Kidney glomerular epithelial cell (primary cell): ENCODE data around the gene PEX7.
"Not testable (repeated sequence)": the region's sequence is repeated elsewhere in the genome, so short reads cannot be mapped to it uniquely, and the experiment has no call there.

Experiments used
- DNase-seq: peaks from one replicate; lab custom pipeline; 2025; lab: John Stamatoyannopoulos, UW

The PEX7 gene, protein sequence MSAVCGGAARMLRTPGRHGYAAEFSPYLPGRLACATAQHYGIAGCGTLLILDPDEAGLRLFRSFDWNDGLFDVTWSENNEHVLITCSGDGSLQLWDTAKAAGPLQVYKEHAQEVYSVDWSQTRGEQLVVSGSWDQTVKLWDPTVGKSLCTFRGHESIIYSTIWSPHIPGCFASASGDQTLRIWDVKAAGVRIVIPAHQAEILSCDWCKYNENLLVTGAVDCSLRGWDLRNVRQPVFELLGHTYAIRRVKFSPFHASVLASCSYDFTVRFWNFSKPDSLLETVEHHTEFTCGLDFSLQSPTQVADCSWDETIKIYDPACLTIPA

DNA sequence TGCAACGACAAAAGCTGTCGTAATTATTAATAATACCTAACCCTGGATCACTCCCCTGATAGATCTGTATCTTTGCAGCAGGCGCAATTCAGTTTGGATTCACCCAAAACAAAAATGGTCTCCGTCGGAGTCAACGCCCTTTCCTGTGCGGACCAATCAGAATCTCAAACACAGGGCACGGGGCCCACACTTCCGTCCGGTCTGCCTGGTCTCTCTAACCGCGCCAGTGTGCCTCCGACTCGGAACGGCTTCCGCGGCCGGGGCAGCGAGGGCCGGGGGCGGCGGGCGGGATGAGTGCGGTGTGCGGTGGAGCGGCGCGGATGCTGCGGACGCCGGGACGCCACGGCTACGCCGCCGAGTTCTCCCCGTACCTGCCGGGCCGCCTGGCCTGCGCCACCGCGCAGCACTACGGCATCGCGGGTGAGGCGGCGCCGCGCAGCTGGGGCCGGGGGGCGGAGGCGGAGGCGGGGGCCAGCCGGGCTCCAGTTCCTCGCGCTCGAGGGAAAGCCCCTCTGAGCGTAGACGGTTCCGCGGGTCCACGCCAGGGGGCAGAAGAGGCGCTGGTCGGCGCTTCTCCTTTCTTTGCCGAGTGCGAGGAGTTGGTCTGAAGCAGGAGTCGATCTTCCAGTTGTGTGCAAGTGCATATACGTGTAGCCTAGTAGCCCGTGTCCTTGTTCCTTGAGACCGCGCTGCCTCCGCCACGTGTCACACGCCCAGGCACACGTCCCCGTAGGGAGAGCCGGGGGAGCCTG, at the start of gene PEX7:
Gene PEX7 (plus strand): TSS at position 217 of the 752 bp plus-strand sequence. CDS start 74 bp downstream, at position 291.
- peak; percentile 88 for DNase-seq

DNA sequence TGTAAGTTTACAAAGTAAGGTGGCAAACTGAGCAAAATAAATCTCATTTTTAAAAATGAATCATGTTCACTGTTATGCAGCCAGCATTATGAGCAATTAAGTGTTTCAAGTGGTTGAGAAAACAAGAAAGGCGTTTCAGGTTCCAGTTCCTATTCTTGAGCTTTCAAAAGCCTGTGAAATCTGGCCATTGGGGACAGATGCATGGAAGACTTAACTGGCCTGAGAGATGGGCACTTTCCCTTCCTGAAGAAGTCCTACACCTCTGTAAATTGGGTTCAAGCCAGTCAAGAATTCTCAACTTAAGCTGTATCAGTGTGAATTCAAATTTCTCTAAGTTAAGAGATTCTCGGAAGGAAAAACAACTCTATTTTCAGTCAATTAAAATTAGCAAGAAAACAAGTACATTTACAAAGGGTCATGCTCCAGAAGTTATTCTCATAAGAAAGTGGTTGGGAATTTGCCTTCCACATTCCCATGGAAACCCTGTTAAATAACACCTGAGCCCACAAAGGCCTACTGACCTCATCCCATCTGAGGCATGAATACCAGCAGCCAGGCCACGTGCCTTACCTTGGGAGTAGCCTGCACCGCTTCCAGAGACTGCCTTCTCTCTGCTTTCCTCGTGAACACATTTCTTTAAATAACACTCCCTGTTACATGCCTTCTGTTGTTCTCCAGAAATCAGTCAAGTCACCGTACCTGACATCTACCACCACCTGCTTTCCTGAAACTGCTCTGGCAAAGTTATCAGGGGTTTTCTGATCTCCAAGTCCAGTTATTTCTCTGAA, 49.5 kb upstream of the PEX7 start:
- DNase-seq: peak; percentile 89

DNA sequence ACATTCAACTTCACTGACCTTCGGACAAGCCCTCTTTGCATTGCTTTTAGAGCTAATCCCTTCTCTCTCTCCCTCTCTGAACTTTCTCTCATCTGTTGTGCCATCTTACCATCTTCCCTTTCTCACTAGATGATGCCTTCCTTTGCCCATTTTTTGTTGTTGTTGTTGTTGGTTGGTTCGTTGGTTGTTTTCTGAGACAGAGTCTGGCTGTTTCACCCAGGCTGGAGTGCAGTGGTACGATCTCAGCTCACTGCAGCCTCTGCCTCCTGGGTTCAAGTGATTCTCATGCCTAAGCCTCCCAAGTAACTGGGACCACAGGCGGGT, 49.0 kb upstream of the PEX7 start:
- no peak for DNase-seq

DNA sequence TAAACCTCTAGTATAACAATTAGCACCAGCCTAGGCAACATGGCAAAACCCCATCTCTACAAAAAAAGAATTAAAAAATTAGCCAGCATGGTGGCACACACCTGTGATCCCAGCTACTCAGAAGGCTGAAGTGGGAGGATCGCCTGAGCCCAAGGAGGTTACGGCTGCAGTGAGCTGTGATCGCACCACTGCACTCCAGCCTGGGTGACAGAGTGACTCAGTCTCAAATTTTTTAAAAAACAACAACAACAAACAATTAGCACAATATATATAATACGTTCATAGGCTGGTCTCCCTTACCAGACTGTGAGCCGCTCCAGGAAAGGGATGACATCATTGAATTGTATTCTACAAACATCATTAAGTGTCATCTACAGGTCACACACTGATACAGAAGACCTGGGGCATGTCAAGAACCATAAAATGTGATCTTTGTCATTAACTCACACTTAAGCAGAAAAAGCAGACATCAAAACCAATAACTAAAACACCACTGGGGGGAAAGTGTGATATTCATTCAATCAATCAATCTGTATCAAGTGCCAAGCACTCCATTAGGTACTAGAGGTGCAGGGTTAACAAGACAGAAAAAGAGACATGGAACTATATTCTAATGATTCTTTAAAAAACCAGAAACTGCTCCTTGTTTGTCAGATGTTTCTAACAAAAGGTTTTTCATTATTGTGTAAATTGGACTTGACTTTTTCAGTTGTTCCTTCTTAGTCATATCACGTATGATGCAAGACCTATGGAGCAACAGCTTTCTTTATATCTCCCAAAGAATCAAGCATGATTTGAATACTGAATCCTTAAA, 48.0 kb upstream of the PEX7 start:
- DNase-seq: no peak

DNA sequence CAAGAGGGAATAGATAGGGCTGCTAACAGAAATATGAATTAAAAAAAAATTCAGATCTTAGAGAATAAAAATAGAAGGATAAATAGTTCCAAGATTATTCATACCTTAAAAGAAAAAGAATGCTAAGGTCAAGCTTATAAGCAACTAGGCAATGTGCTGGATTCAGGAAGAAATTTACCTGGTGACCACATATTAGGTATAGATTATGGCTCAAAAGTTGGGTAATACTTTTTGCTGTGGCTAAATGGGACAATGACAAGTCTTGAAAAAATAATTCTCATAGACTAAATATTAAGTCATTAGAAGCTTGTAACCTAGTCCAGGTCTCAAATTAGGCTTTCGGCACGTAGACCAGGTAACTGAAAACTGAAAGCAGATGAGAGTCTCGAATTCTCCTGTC, 47.3 kb upstream of the PEX7 start:
- DNase-seq: no peak

DNA sequence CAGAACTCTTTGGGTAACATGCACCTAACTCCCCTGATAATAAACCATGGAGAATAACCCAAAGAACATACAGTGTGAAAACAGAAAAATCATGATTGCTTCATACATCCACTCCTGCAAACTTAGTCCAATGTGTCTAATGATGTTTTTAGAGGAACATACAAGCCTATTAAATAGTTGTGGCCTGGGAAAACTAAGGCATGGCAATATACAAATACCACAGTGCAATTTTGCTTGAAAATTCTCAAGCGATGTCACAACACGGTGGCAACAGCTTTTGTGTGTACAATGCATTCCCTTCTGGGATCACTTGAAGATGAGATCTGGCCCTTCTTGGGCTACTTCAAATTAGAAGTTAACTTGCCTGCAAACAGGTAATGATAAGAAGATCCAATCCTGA, 46.8 kb upstream of the PEX7 start:
- DNase-seq: no peak

DNA sequence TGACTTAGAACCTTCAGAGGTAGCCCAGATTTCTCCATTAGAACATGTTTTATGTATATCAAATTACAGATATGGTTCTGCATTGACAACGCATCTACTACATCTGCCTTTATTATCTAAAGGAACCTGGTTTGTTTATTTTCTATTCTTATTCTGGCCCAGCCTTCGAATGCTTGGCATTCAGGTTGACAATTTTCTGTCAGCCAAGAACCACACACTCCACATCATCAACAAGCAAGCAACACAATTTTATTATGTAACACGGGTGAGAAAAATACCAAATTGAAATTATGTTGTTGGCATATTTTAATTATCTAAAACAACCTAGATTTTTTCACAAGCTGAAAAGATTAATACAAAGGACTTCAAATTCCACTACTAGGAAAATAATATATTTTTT, 44.7 kb upstream of the PEX7 start:
- DNase-seq: no peak

DNA sequence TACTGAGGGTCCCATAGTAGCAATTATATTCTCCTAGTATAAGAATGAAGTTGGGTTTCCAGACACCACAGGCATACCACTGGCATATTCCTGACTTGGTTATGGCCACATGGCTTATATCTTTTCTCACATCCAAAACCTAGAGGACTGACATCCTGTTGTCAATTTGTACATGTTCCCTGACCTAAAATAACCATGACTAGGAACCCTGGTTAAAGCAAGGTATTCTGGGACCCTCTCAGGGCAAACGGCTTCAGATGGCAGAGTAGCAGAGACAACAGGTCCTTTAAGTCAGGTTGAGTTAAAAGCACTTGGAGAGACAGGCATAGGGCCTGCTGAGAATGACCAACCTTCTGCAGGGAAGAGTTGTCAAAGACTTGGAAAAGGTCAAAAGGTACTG, 42.7 kb upstream of the PEX7 start:
- DNase-seq: no peak

DNA sequence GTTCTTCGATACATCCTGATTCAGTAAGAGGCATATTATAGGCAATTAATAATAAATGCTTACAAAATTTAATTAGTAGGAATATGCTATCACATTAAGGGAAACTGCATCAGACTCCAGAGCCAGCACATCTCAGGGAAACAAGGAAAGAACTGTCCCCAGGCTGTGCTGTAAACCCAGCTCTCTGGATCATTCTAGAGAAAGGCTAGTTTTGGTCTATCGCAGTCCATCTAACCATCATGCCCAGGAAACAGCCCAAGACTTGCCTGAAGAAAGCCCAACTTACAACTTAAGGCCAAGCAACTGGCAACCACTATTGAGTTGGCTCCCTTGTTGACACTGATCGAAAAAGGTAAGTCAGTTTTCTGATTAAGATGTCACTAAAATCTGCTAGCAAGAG, 41.4 kb upstream of the PEX7 start:
- DNase-seq: no peak

DNA sequence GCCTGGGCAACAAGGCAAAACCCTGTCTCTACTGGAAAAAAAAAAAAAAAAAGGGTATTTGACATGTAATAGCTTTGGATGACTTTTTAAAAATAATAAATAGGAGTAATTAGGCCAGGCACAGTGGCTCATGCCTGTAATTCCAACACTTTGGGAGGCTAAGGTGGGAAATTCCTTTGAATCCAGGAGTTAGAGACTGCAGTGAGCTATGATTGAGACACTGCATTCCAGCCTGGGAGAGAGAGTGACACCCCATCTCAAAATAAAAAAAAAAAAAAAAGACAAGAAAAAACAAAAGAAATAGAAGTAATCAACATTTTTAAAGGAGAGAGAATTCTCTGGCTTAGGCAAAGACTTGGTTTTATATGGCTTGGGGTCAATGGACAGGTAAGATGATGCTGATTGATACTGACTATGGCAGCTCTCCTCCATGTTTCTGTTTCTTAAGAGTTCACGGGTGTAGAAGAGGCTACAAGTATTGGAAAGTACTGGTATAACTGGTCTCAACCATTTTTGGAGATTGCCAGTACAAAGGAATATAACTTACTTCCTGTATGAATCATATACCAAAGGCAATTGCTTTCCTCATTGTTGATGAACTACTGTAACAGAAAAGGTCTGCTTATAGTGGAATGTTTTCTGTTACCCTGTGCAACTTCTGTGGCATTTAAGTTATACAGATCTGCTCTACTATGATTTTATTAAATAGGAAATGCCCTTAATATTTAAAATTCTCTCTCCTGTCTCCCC, 40.2 kb upstream of the PEX7 start:
- DNase-seq: peak; percentile 33

DNA sequence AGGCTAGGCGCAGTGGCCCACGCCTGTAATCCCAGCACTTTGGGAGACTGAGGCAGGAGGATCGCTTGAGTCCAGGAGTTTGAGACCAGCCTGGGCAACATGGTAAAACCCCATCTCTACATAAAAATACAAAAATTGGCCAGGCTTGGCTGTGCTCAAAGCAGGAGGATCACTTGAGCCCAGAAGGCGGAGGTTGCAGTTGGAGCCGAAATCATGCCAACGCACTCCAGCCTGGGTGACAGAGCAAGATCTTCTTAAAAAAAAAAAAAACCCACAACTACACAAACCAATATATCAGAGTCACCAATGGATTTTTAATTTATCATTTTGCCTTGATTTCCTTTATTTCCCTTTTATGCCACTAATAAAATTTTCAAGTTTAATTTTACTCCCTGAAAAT, 39.4 kb upstream of the PEX7 start:
- no peak for DNase-seq

DNA sequence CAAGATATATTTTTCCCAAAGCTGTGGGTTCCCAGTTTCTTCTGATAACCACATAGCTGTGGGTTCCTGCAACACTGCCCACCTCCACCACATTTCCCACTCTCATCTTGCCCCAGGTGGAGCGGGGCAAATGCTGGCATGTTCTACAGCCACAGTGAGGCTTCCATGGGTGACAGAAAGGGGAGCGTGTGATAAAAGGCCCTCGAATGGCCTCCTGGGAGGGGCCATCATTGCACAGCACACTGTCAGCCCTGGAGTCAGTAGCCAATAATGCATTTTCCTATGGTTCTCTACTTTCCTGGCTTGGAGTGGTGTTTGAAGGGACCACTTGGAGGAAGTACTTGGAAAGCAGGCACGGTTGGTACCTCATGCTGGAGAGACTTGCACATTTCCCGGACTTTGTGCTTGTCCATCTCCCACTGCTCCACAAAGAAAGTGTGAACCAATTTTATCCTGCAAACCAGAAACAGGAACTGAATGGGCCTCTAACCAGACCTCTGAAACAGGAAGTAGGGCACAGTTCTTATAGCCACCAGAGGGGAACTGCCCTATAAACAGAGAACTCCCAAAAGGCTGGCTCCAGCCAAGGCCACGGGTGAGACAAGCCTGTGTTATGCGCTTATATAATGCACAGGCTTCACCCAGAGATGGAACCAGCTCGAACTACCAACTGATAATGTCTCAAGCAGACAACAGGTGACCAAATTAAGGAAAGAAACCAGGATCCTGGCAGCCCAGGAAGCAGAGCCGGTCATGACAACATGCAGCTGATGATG, 38.7 kb upstream of the PEX7 start:
- no peak for DNase-seq

DNA sequence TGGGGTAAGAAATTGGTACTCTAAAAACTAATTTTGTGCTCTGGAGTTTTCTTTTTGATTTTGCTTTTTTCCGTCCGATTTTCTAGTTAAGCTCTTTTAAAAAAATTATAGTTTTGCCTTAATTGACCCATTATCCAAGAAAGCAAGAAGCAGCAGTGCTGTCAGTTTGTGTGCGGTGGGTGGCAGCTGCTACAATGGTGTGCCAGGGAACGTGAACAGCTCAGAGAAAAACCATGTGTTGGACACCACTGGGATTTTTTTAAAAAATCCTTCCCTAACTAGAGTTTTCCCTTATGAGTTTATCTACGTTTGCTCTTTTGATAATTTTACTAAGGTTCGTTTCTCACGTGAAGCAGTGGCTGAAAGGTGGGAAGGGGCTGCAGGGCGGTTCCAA, 38.1 kb upstream of the PEX7 start:
- no peak for DNase-seq

DNA sequence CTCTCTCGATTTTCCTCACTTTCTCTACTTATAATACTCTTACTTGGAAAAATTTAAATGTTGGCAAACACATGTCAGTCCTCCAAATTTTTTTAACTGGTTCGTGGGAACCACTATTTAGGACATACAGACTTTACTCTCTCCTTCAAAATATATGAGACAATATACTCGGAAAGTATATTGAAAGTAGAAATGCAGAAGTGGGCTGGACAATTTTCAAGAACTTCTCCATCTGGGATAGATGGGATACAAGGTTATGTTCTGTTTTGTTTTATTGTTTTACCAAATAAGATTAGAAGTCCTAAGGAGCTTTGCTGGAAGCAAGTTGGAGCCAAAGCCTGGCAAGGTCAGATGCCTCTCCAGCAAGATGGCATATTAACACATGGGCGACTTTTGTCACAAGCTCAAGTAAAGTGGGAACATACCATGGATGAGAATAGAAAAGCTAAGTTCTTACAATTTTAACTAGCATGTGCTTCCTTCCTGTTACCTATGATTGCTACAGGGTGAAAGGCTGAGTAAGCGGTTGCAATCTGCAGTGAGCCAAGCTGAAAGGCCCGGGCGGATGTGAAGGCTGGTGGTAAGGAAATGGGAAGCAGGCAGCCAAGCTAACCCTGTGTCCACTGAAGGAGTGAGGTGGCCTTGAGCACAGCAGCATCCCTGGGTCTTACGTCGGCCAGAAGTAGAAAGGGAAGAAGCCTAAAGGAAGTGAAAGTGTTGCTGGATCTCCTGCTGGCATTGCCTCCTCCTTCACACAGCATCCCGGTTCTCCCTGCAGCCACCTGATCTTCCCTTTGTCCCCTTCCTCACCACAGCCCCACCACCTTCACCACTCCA, 37.3 kb upstream of the PEX7 start:
- no peak for DNase-seq

DNA sequence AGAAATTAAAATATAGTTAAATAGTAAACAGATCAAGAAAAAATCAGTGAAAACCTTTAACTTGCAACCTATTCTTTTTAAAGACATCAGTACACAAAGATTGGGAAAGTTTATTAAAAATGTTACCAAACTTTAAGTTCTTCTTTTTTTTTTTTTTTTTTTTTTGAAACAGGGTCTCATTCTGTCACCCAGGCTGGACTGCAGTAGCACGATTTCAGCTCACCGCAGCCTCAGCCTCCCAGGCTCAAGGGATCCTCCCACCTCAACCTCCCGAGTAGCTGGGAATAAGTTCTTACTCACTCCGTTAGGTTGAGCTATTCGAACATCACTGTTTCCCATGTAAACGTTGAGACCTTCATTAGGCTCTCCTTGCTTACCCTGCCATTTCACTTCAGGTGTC, 35.7 kb upstream of the PEX7 start:
- DNase-seq: no peak

DNA sequence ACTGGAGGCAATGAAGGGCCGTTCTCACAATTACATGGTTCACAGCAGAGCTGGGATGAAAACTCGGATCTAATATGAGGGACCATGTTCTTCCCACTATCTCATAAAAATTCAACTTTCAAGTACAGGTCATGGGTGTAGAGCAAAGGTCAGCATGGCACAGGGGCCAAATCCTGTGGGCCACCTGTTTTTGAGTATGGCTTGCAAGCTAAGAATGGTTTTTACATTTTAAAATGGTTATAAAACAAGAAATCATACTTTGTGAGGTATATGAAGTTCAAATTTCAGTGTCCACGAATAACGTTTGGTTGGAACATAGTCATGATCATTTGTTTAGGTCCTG, 34.7 kb upstream of the PEX7 start:
- no peak for DNase-seq

DNA sequence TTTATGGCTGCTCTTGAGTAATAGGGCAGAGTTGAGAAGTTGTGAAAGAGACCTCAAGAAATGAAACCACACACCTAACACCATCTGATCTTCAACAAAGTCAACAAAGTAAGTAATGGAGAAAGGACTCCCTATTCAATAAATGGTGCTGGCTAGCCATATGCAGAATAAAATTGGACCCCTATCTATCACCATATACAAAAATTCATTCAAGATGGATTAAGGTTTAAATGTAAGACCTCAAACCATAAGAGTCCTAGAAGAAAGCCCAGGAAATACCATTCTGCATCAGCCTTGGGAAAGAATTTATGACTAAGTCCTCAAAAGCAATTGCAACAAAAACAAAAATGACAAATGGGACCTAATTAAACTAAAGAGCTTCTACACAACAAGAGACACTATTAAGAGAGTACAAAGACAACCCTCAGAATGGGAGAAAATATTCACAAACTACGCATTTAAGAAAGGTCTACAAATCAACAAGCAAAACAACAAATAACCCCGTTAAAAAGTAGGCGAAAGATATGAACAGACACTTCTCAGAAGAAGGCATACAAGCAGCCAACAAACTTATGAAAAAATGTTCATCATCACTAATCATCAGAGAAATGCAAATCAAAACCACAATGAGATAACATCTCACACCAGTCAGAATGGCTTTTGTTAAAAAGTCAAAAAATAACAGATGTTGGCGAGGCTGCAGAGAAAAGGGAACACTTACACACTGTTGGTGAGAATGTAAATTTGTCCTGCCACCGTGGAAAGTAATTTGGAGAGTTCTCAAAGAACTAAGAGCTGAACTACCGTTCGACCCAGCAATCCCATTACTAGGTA, 34.1 kb upstream of the PEX7 start:
- DNase-seq: no peak

DNA sequence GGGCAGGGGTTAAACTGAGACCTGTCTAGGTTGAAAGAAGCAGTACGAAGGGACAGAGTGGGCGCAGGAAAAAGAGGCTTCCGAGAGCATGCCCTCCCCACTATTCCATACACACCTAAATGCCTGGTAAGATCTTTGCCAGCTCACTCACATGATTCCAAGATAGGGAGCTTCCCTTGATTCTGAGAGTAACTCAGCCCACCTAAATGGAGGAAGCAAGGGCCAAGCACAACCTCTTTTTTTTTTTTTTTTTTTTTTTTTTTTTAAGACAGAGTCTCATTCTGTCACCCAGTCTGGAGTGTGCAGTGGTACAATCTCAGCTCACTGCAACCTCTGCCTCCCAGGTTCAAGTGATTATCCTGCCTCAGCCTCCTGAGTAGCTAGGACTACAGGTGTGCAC, 33.0 kb upstream of the PEX7 start:
- DNase-seq: not testable (repeated sequence)
